KMS-11 (cell line): ENCODE results near the gene SCGB1C1.

ENCODE experiments used
- H2AFZ ChIP-seq: fragments of 200-600 bp; sonication (generic); 2 replicates; pipeline ENCODE4 v1.6.1; 2016; ENCODE audit warnings: antibody characterized with exemption, mixed run types, low read depth
- H3K27ac ChIP-seq: fragments of 200-600 bp; sonication (generic); 2 replicates; pipeline ENCODE4 v1.6.1; 2016; ENCODE audit warnings: mild to moderate bottlenecking, mixed run types
- H3K27me3 ChIP-seq: fragments of 200-600 bp; sonication (generic); 2 replicates; pipeline ENCODE4 v1.6.1; 2017; ENCODE audit warnings: mild to moderate bottlenecking, low read depth, mixed run types, moderate library complexity; ENCODE audit not compliant: insufficient read depth
- H3K36me3 ChIP-seq: fragments of 200-600 bp; sonication (generic); 2 replicates; pipeline ENCODE4 v1.6.1; 2017; ENCODE audit warnings: mild to moderate bottlenecking, mixed run types; ENCODE audit not compliant: insufficient read depth
- H3K4me1 ChIP-seq: fragments of 200-600 bp; sonication (generic); 2 replicates; pipeline ENCODE4 v1.6.1; 2016; ENCODE audit warnings: mild to moderate bottlenecking, low read depth, mixed run types; ENCODE audit not compliant: poor library complexity, severe bottlenecking
- H3K4me2 ChIP-seq: fragments of 200-600 bp; sonication (generic); 2 replicates; pipeline ENCODE4 v1.7.0; 2016; ENCODE audit warnings: mild to moderate bottlenecking, mixed run types
- H3K4me3 ChIP-seq: fragments of 200-600 bp; sonication (generic); IDR thresholded peaks from 2 replicates; pipeline ENCODE4 v1.6.1; 2017; ENCODE audit warnings: low read depth, low read length, mixed read lengths; ENCODE audit not compliant: insufficient read depth
- H3K79me2 ChIP-seq: fragments of 200-600 bp; sonication (generic); 2 replicates; pipeline ENCODE4 v1.6.1; 2016; ENCODE audit warnings: low read depth, mixed run types; ENCODE audit not compliant: insufficient read depth
- H3K9ac ChIP-seq: fragments of 200-600 bp; sonication (generic); 2 replicates; pipeline ENCODE4 v1.6.1; 2016; ENCODE audit warnings: mild to moderate bottlenecking, mixed run types
- H4K20me1 ChIP-seq: fragments of 200-600 bp; sonication (generic); 2 replicates; pipeline ENCODE4 v1.6.1; 2016; ENCODE audit warnings: mild to moderate bottlenecking, mixed run types; ENCODE audit not compliant: insufficient read depth
- CTCF ChIP-seq: fragments of 200-600 bp; sonication (generic); conservative IDR thresholded peaks from 2 replicates; pipeline ENCODE4 v1.6.1; 2017; ENCODE audit warnings: low read depth, mild to moderate bottlenecking, antibody characterized with exemption, low read length, moderate library complexity, mixed read lengths

SCGB1C1 gene

GRCh38 chr11:204587-205109 is 11.8 kb downstream of the SCGB1C1 start:
- H3K4me3 ChIP-seq = no peak overlapping the region
- H3K27me3 ChIP-seq = no peaks in the 10 kb centered on the region
- H3K79me2 ChIP-seq = peaks cover 31% of the 10 kb centered on the region
- no peak overlapping the region for H3K4me2 ChIP-seq
- H3K36me3 ChIP-seq = no peaks in the 10 kb centered on the region; the same call in 1 of the 2 replicates
- peaks cover 9% of the 10 kb centered on the region for H3K4me1 ChIP-seq
- no peak overlapping the region for H2AFZ ChIP-seq
- no peak overlapping the region for H3K27ac ChIP-seq
- no peak overlapping the region for H3K9ac ChIP-seq
- H4K20me1 ChIP-seq = no peaks in the 10 kb centered on the region
- TF ChIP-seq CTCF = no peak

DNA sequence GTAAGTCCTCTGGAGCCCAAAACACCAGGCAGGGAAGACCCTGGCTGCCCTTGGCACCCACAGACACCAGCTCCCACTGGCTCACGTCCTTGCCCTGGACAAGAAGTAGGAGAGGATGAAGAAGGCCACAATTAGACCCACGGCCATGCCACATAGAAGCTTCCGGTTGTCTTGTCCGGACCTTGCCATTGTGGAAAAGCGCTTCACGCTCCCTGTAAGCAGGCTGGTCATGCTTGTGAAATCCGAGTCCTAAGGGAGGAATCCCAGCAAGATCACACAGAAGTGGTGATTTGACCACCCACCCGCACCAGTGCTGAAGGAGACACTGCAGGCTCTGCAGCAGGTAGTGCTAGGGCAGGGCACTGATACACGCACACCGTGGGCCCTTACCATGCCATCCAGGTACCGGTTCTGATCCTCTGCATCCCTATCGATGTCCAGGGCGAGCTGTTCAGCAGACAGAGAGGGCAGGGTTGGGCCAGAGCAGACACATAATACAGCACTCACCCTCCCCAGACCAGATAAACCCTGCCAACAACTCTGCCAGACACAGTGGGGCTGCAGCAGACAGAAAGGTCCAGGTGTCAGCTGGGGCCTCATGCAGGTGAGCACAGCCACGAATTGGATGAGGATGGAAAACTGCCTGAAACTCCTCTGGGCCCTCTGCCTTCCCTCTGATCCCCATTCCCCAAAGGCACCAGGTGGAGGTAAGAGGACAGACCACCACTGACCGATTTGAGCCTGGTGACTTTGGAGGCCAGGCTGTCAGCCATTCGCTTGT is 12.5 kb downstream of the SCGB1C1 start:
- Histone ChIP-seq H3K79me2 (peaks cover 39% of the 10 kb centered on the region), H3K27ac (no peak overlapping the region), H3K9ac (no peak overlapping the region), H3K36me3 (no peaks in the 10 kb centered on the region; the same call in 1 of the 2 replicates), H3K27me3 (no peaks in the 10 kb centered on the region), H3K4me2 (peak overlapping the region; percentile 74; the same call in 1 of the 2 replicates), H4K20me1 (no peaks in the 10 kb centered on the region), H3K4me3 (no peak overlapping the region), H2AFZ (no peak overlapping the region), H3K4me1 (peaks cover 17% of the 10 kb centered on the region)
- no peak for TF ChIP-seq CTCF

DNA sequence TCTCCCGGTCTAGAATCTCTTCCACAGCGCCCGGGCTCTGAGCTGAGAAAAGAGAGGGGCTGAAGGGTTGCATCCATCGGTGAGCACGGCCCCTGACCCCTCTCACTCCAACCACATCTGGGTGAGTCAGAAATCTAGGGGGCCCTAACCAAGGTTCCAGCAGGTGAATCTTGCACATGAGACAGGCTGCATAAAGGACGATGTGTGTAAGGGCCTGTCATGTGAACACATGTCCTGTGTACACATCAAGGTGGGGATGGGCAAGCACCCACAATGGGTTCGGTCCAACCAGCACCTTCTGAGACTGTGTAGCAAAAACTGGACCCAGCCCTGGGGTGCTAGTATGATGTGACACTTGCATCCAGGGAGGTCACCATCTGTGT is 13.1 kb downstream of the SCGB1C1 start:
- Histone ChIP-seq H3K36me3 (no peaks in the 10 kb centered on the region; the same call in 1 of the 2 replicates), H3K27ac (no peak overlapping the region), H3K4me1 (peaks cover 18% of the 10 kb centered on the region), H3K79me2 (peaks cover 40% of the 10 kb centered on the region), H3K9ac (peak overlapping the region; percentile 77; the same call in 1 of the 2 replicates), H3K4me3 (no peak overlapping the region), H3K27me3 (no peaks in the 10 kb centered on the region), H3K4me2 (peak overlapping the region; percentile 74), H2AFZ (no peak overlapping the region), H4K20me1 (no peaks in the 10 kb centered on the region)
- no peak for TF ChIP-seq CTCF

DNA sequence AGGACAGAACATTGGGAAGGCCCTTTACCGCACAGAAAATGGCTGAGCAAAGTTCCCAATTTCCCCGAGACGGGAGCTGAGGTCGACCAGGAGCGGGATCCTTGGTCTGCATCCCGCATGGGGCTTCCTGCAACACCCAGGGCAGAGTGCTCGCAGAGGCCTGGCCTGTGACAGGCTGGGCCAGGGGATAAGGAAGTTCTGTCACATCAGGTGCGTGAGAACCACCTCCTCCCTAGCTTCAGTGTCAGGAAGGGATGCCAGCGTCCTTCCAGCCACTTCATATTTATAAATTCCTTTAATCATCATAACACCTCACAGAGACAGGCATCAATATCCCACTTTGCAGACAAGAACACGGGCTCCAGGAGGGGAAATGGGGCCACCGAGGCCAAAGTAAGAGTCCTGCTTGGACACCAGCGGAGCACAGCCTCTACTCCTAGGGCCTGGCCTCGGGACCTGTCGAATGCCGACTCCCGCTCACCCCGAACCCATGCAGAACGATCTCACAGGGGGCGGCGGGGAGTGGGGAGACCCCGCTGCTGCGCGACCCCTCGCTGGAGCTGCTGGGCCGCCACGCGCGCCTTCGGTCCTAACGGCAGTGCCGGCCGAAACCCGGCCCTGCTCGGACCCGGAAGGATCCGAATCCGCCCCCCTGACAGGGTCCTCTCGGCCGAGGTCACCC is 13.8 kb downstream of the SCGB1C1 start:
- Histone ChIP-seq H3K36me3 (no peaks in the 10 kb centered on the region; the same call in 1 of the 2 replicates), H3K9ac (peak overlapping the region; percentile 77), H3K4me1 (peaks cover 18% of the 10 kb centered on the region), H3K79me2 (peaks cover 40% of the 10 kb centered on the region), H3K4me2 (peak overlapping the region; percentile 74), H2AFZ (peak overlapping the region; percentile 48; the same call in 1 of the 2 replicates), H3K27me3 (no peaks in the 10 kb centered on the region), H3K27ac (peak overlapping the region; percentile 55), H3K4me3 (no peak overlapping the region), H4K20me1 (no peaks in the 10 kb centered on the region)
- no peak for TF ChIP-seq CTCF
